ENCODE measurements around the gene ZNF566. TPM values are rescaled to one million over a fixed set of nuclear protein-coding genes. Genes with fewer than 3 reads are reported as not detected.

ZNF566 gene
- polyA plus RNA-seq, 3 donors: 15.2 to 16.5 (median 15.9) TPM

GRCh38 chr19:36483653-36484052 is 5.7 kb downstream of the ZNF566 start:
- DNase-seq (ENCODE audit: extremely low read depth in 1 of 11, low read depth in 9 of 11, low spot score in 4 of 11): no peak

- DNase-seq (ENCODE audit: extremely low read depth in 1 of 11, low read depth in 9 of 11, low spot score in 4 of 11): no peak
Measured at GRCh38 chr19:36482876-36483275, 6.5 kb downstream of the ZNF566 start.

GRCh38 chr19:36460046-36460445 is 29.3 kb downstream of the ZNF566 start:
- DNase-seq (ENCODE audit: extremely low read depth in 1 of 11, low read depth in 9 of 11, low spot score in 4 of 11): no peak

GRCh38 chr19:36456831-36457230 is 32.5 kb downstream of the ZNF566 start:
- DNase-seq (ENCODE audit: extremely low read depth in 1 of 11, low read depth in 9 of 11, low spot score in 4 of 11): no peak

GRCh38 chr19:36449059-36449670 is 40.2 kb downstream of the ZNF566 start:
- DNase-seq (ENCODE audit: extremely low read depth in 1 of 11, low read depth in 9 of 11, low spot score in 4 of 11): no peak

GRCh38 chr19:36441339-36441738 is 48.0 kb downstream of the ZNF566 start:
- DNase-seq (ENCODE audit: extremely low read depth in 1 of 11, low read depth in 9 of 11, low spot score in 4 of 11): no peak

- DNase-seq (ENCODE audit: extremely low read depth in 1 of 11, low read depth in 9 of 11, low spot score in 4 of 11): no peak
Measured at GRCh38 chr19:36436531-36436930, 52.8 kb downstream of the ZNF566 start.

- DNase-seq (ENCODE audit: extremely low read depth in 1 of 11, low read depth in 9 of 11, low spot score in 4 of 11): no peak
Measured at GRCh38 chr19:36423925-36424324, 65.4 kb downstream of the ZNF566 start.

GRCh38 chr19:36421749-36422481 is 67.4 kb downstream of the ZNF566 start:
- DNase-seq (ENCODE audit: extremely low read depth in 1 of 11, low read depth in 9 of 11, low spot score in 4 of 11): no peak

- peak in 10 of 11 donors; percentile 27 to 55 (median 36) for DNase-seq (ENCODE audit: extremely low read depth in 1 of 11, low read depth in 9 of 11, low spot score in 4 of 11)
Measured at GRCh38 chr19:36420961-36421748, 68.2 kb downstream of the ZNF566 start.

- DNase-seq (ENCODE audit: extremely low read depth in 1 of 11, low read depth in 9 of 11, low spot score in 4 of 11): peak; percentile 68 to 87 (median 81)
Measured at GRCh38 chr19:36418287-36419001, 70.9 kb downstream of the ZNF566 start, which contains the start of gene ZFP82. Gene ZFP82, minus strand, starts transcription at chr19:36418644. Its CDS starts 8,855 bp downstream, at chr19:36409789.

GRCh38 chr19:36417752-36418286 is 71.5 kb downstream of the ZNF566 start:
- peak in 2 of 11 donors; percentile 24 to 47 for DNase-seq (ENCODE audit: extremely low read depth in 1 of 11, low read depth in 9 of 11, low spot score in 4 of 11)

- DNase-seq (ENCODE audit: extremely low read depth in 1 of 11, low read depth in 9 of 11, low spot score in 4 of 11): no peak
Measured at GRCh38 chr19:36409841-36410240, 79.5 kb downstream of the ZNF566 start.

GRCh38 chr19:36408101-36408500 is 81.3 kb downstream of the ZNF566 start:
- no peak for DNase-seq (ENCODE audit: extremely low read depth in 1 of 11, low read depth in 9 of 11, low spot score in 4 of 11)

GRCh38 chr19:36404498-36404897 is 84.9 kb downstream of the ZNF566 start:
- DNase-seq (ENCODE audit: extremely low read depth in 1 of 11, low read depth in 9 of 11, low spot score in 4 of 11): no peak

- no peak for DNase-seq (ENCODE audit: extremely low read depth in 1 of 11, low read depth in 9 of 11, low spot score in 4 of 11)
Measured at GRCh38 chr19:36401475-36401874, 87.9 kb downstream of the ZNF566 start.

GRCh38 chr19:36398571-36398970 is 90.8 kb downstream of the ZNF566 start:
- DNase-seq (ENCODE audit: extremely low read depth in 1 of 11, low read depth in 9 of 11, low spot score in 4 of 11): no peak
